Karpas-422 (cell line): Measurements from ENCODE around the gene OGFOD3. TPM values are rescaled to one million over a fixed set of nuclear protein-coding genes. Genes with fewer than 3 reads are reported as not detected.

Experiments
- DNase-seq: peaks from one replicate; pipeline ENCODE4 v3.0.0-alpha.2; 2015
- H2AFZ ChIP-seq: fragments of 200-600 bp; sonication (generic); 2 replicates; pipeline ENCODE4 v1.6.1; 2014; ENCODE audit warnings: antibody characterized with exemption, low read length, mixed read lengths
- H3K27ac ChIP-seq: fragments of 200-600 bp; sonication (generic); 2 replicates; pipeline ENCODE4 v1.5.1; 2014; ENCODE audit warnings: mild to moderate bottlenecking, low read length, moderate library complexity
- H3K27me3 ChIP-seq: fragments of 200-600 bp; sonication (generic); 2 replicates; pipeline ENCODE4 v1.6.1; 2014; ENCODE audit warnings: low read length, mixed read lengths
- H3K36me3 ChIP-seq: fragments of 200-600 bp; sonication (generic); 2 replicates; pipeline ENCODE4 v1.6.1; 2014; ENCODE audit warnings: low read length, mixed read lengths; ENCODE audit not compliant: insufficient read depth
- H3K4me1 ChIP-seq: fragments of 200-600 bp; sonication (generic); 2 replicates; pipeline ENCODE4 v1.6.1; 2014; ENCODE audit warnings: mild to moderate bottlenecking, low read length, mixed read lengths
- H3K4me2 ChIP-seq: fragments of 200-600 bp; sonication (generic); 2 replicates; pipeline ENCODE4 v1.6.1; 2014; ENCODE audit warnings: low read length, low read depth, mild to moderate bottlenecking; ENCODE audit not compliant: poor library complexity, severe bottlenecking
- H3K4me3 ChIP-seq: fragments of 200-600 bp; sonication (generic); 2 replicates; pipeline ENCODE4 v1.5.1; 2014; ENCODE audit warnings: mild to moderate bottlenecking, antibody characterized with exemption, low read length, mixed read lengths
- H3K79me2 ChIP-seq: fragments of 200-600 bp; sonication (generic); 2 replicates; pipeline ENCODE4 v1.6.1; 2014; ENCODE audit warnings: mild to moderate bottlenecking, low read length, mixed read lengths
- H3K9ac ChIP-seq: fragments of 200-600 bp; sonication (generic); 2 replicates; pipeline ENCODE4 v1.6.0; 2014; ENCODE audit warnings: low read length
- H3K9me2 ChIP-seq: fragments of 200-600 bp; sonication (generic), shearing (Covaris generic); replicated peaks from 2 replicates; pipeline ENCODE4 v1.6.0; 2014; ENCODE audit warnings: mild to moderate bottlenecking, low read length, moderate library complexity; ENCODE audit not compliant: insufficient read depth
- H3K9me3 ChIP-seq: fragments of 300-700, 200-600 bp; sonication (generic); 2 replicates; pipeline ENCODE4 v1.6.1; 2014; ENCODE audit warnings: low read length, mixed read lengths
- H4K20me1 ChIP-seq: fragments of 200-600 bp; sonication (generic); 2 replicates; pipeline ENCODE4 v1.6.1; 2014; ENCODE audit warnings: mild to moderate bottlenecking, antibody characterized with exemption, low read length, low read depth; ENCODE audit not compliant: insufficient read depth
- total RNA-seq: library from RNA; depleted of rRNA; stranded (reverse); fragments of >200 nt; shearing (Covaris generic); gene quantifications from 2 replicates; pipeline ENCODE4 v1.2.3, GENCODE V29; 2014; ENCODE audit warnings: low replicate concordance

OGFOD3 gene
- total RNA-seq, 1 experiment from 2014 or later = 14.8 TPM

DNA sequence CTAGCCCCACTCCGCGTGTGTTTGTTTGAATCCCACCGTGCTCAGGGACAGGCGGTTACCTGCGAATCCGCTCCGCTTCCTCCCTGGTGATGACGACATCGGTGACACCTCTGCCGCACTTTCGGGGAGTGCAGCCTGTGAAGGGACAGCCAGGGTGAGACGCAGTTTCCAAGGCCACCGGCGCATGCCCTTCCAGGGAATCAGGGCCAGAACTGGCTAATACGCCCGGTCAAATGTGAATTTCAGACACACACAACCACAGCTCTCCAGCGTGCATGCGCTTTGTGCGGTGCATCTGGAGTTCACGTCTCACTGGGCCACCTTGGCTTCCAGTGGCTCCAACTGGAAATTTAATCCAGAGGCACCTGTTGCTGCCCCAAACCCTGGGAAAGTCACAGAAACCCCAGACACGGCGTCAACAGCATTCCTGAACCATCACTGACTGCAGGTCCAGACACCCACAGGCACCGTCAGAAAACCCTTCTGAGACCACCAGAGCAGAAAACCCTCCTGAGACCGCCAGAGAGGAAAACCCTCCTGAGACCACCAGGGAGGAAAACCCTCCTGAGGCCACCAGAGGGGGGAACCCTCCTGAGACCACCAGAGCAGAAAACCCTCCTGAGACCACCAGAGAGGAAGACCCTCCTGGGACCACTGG, 6.9 kb downstream of the OGFOD3 start:
- Histone ChIP-seq H3K9me3 (no peaks in the 10 kb centered on the region), H3K4me2 (no peak overlapping the region), H3K79me2 (no peaks in the 10 kb centered on the region), H2AFZ (no peak overlapping the region), H3K9me2 (no peaks in the 10 kb centered on the region), H3K36me3 (no peaks in the 10 kb centered on the region), H3K27me3 (no peaks in the 10 kb centered on the region), H3K27ac (no peak overlapping the region), H3K4me3 (no peak overlapping the region), H4K20me1 (peaks cover 9% of the 10 kb centered on the region; the same call in 1 of the 2 replicates), H3K9ac (no peak overlapping the region), H3K4me1 (no peaks in the 10 kb centered on the region)
- DNase-seq = no peak

DNA sequence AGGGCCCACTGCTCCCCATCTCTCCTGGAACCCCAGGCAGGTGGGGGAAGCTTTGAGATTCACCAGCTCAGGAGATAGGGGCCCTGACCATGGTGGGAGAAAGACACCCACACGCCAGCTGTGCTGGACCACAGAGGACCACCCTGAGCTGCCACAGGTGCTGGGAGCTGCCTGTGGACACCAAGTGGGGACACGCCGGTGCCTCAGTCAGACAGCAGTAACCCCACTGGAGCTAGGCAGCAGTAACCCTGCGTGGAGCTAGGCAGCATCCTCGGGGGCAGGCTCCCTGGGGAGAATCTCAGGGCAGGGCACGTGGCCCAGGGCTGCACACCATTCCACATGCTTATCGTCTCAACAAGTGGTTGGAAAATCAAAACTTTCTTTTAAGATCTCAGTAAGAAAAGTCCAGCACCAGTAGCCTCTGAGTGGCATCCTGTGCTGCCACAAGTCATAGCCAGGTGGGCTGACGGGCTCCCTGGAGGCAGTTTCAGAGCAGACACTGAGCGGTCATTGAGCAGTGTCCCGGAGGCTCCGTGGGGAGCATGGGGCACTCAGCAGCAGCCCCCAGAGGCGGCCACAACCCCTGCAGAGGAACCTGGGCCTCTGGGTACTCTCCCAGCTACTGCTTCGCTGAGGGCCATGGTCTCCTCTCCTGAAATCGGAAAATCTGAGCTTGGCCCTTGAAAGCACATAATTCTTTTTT, 8.2 kb downstream of the OGFOD3 start:
- no peak for DNase-seq
- no peak overlapping the region for H2AFZ ChIP-seq
- H3K79me2 ChIP-seq = no peaks in the 10 kb centered on the region
- no peaks in the 10 kb centered on the region for H3K36me3 ChIP-seq
- H3K9ac ChIP-seq = no peak overlapping the region
- no peak overlapping the region for H3K27ac ChIP-seq
- no peaks in the 10 kb centered on the region for H3K9me2 ChIP-seq
- H3K4me3 ChIP-seq = no peak overlapping the region
- no peaks in the 10 kb centered on the region for H3K9me3 ChIP-seq
- H3K4me1 ChIP-seq = no peaks in the 10 kb centered on the region
- peaks cover 1% of the 10 kb centered on the region; the same call in 1 of the 2 replicates for H4K20me1 ChIP-seq
- H3K4me2 ChIP-seq = no peak overlapping the region
- no peaks in the 10 kb centered on the region for H3K27me3 ChIP-seq

DNA sequence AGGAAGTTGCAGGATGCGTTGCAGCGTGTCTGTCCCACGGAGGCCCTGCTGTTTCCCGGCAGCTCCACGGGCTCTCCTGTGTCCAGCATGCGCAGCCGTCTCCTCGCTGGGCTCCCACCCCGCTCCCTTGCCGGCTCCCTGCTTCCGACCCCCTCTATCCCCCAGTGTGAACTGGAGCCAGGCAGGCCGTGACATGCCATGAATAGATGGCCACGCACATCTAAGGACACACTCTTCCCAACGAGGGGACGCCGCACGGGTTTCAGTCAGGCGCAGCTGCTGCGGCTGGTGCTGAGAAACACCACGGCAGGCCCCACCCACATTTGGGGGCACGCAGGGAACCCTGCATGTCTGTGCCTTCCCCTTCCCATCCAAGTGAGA, 9.5 kb downstream of the OGFOD3 start:
- Histone ChIP-seq H3K9ac (no peak overlapping the region), H3K79me2 (no peaks in the 10 kb centered on the region), H3K27ac (no peak overlapping the region), H3K4me3 (no peak overlapping the region), H3K9me3 (no peaks in the 10 kb centered on the region), H3K9me2 (no peaks in the 10 kb centered on the region), H3K4me1 (no peaks in the 10 kb centered on the region), H2AFZ (no peak overlapping the region), H3K36me3 (no peaks in the 10 kb centered on the region), H4K20me1 (no peaks in the 10 kb centered on the region), H3K27me3 (no peaks in the 10 kb centered on the region), H3K4me2 (no peak overlapping the region)
- DNase-seq = no peak

DNA sequence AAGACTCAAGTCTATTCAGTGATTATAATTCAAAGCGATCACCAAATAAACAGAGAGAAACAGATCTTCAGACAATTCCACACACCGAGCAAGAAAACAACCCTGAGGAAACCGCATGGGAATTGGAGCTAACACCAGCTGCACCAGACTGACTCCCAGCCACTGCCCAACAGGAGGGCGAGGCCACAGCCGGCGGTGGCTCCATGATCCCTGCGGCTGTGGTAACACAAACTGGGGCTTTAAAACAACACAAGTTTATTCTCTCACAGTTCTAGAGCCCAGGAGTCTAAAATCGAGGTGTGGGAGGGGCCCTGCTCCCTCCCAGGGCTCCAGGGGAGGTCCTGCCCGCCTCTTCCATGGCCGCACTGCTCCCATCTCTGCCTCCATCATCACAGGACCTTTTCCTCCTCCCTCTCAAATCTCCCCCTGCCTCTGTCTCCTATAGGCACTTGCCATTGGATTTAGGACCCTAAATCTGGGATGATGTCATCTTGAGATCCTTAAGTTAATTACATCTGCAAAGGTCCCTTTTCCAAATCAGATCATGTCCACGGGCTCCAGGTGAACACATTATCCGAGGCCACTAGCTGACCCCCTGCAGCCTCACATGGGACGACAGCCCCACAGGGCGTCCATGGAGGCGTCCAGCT, 10.0 kb downstream of the OGFOD3 start:
- Histone ChIP-seq H2AFZ (no peak overlapping the region), H3K4me1 (no peaks in the 10 kb centered on the region), H3K9ac (no peak overlapping the region), H3K36me3 (no peaks in the 10 kb centered on the region), H3K79me2 (no peaks in the 10 kb centered on the region), H3K9me3 (no peaks in the 10 kb centered on the region), H3K4me2 (no peak overlapping the region), H4K20me1 (no peaks in the 10 kb centered on the region), H3K4me3 (no peak overlapping the region), H3K27ac (no peak overlapping the region), H3K27me3 (no peaks in the 10 kb centered on the region), H3K9me2 (no peaks in the 10 kb centered on the region)
- no peak for DNase-seq

DNA sequence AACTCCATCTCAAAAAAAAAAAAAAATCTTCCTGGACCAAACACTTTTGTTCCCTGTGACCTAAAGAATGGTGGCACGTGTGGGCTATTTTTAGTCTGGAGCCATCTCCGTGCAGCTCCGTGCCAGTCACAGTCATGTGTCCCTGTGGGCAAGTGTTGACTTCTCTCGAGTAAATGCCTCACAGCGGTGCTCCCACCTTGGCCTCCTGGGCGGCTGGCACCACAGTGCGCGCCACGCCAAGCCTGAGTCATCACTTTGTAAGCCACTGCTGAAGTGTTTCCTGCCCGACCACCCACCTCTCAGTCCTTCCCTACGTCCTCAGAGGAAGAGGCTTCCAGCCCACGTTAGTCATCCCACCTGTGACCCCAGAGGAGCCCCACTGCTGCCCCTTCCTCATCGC, 11.1 kb downstream of the OGFOD3 start:
- Histone ChIP-seq H3K36me3 (no peaks in the 10 kb centered on the region), H2AFZ (no peak overlapping the region), H3K4me2 (no peak overlapping the region), H3K9me2 (no peaks in the 10 kb centered on the region), H4K20me1 (no peaks in the 10 kb centered on the region), H3K4me1 (no peaks in the 10 kb centered on the region), H3K27ac (no peak overlapping the region), H3K27me3 (no peaks in the 10 kb centered on the region), H3K9me3 (no peaks in the 10 kb centered on the region), H3K4me3 (no peak overlapping the region), H3K79me2 (no peaks in the 10 kb centered on the region), H3K9ac (no peak overlapping the region)
- no peak for DNase-seq

DNA sequence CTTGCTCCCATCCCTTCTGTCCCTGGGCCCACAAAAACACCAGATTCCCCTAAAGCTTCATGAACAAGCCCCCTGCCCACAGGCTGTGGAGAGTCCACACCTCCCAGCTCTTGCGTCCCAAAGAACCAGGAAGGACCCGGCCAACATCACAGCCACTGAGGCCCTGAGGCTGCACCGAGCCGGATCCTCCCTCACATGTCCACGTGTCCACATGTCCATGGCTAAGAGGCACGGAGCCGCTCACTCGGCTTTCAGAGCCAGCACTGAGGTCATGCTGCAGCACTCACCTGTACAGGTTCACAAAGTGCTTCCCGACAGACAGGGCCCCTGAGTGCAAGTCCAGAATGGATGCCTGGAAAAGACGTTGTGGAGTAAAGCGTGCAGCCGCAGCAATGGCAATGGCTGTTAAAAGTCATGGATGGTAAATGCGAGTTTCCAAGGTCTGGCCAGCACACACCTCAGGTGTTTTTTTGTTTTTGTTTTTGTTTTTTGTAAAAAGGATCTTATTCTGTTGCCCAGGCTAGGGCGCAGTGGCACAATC, 12.2 kb downstream of the OGFOD3 start:
- Histone ChIP-seq H3K9me3 (no peaks in the 10 kb centered on the region), H3K9ac (no peak overlapping the region), H3K4me2 (no peak overlapping the region), H3K27me3 (no peaks in the 10 kb centered on the region), H3K36me3 (no peaks in the 10 kb centered on the region), H3K4me3 (no peak overlapping the region), H3K27ac (no peak overlapping the region), H3K79me2 (no peaks in the 10 kb centered on the region), H3K9me2 (no peaks in the 10 kb centered on the region), H3K4me1 (no peaks in the 10 kb centered on the region), H4K20me1 (no peaks in the 10 kb centered on the region), H2AFZ (no peak overlapping the region)
- DNase-seq = no peak

DNA sequence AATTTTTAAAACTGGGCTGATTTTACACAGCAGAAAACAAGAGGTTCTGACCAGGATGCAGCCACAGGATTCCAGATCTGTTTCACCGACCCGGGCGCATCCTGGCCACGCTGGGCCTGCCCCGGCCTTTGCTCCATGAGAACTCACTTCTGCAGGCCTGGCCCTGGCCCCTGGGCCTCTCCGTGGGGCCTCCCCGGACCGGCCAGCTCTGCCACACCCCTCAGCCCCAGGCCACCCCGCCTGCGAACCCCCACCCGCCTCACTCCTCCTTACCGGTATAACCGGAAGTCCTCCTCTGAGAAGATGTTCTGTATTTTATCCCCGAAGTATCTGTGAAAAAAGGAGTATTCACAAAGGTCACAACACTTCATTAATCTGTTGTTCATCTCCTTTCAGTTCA, 13.3 kb downstream of the OGFOD3 start:
- Histone ChIP-seq H3K79me2 (no peaks in the 10 kb centered on the region), H3K27me3 (no peaks in the 10 kb centered on the region), H3K9ac (no peak overlapping the region), H2AFZ (no peak overlapping the region), H4K20me1 (no peaks in the 10 kb centered on the region), H3K9me3 (no peaks in the 10 kb centered on the region), H3K36me3 (no peaks in the 10 kb centered on the region), H3K27ac (no peak overlapping the region), H3K4me1 (peaks cover 5% of the 10 kb centered on the region), H3K4me3 (no peak overlapping the region), H3K4me2 (no peak overlapping the region), H3K9me2 (no peaks in the 10 kb centered on the region)
- no peak for DNase-seq
